ENCODE measurements around the gene STAT3. TPM values are rescaled to one million over a fixed set of nuclear protein-coding genes. Genes with fewer than 3 reads are reported as not detected.

The STAT3 gene
- total RNA-seq, 1 experiment from 2014 or later, result 74.6 TPM

DNA sequence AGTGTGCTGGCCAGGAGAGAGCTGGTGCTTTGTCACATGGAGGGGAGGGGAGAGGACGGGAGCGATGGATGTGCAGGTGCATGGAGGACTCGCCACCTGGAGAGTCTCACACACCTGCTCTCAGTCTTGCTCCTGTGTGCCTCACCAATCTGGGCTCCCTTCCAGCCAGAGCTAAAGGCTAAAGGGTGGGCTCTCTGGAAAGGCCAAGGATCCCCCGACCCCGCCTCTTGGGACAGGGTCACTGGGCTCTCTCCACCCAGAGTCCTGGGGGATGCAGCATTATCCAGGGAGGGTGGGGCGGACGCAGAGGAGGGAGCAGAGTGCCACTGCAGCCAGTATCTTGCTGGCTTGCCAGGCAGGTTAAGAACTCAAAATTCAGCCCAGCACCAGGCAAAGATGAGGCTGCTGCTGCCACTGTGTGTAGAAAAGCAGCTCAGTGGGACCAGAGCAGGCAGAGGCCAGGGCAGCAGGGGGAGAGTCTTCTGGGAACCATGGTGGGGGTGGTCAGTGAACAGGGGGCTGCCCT, 106.6 kb downstream of the STAT3 start:
- H3K27ac ChIP-seq, result no peak overlapping the region
- H3K27me3 ChIP-seq (ENCODE audit: insufficient read depth, low read depth), result peaks cover under 1% of the 10 kb centered on the region; the same call in 1 of the 2 replicates
- no peaks in the 10 kb centered on the region for H4K20me1 ChIP-seq (ENCODE audit: insufficient read depth)
- H2AFZ ChIP-seq, result no peak overlapping the region
- H3K4me2 ChIP-seq, result no peak overlapping the region
- BruUV-seq (replicated peaks), result no TSS peak
- intact Hi-C loops (cut with micrococcal nuclease; ENCODE audit: unreplicated experiment), result no loop called here
- no peaks in the 10 kb centered on the region for H3K9me3 ChIP-seq (ENCODE audit: insufficient read depth, low read depth)
- POLR2A ChIA-PET (ENCODE audit: unreplicated experiment), result interaction anchor here (0.7 kb wide), 1 partner anchor 583 kb away, joined by 3 read pairs; no protein-coding TSS in a partner anchor
- CTCF ChIA-PET, result interaction anchor here (0.7 kb wide), 1 partner anchor 41 kb away, joined by 3 read pairs; no protein-coding TSS in a partner anchor
- H3K79me2 ChIP-seq (ENCODE audit: low read depth), result no peaks in the 10 kb centered on the region
- peaks cover 3% of the 10 kb centered on the region; the same call in 1 of the 2 replicates for H3F3A ChIP-seq (ENCODE audit: insufficient read depth, low read depth)
- no peaks in the 10 kb centered on the region for H3K9me2 ChIP-seq (ENCODE audit: insufficient read depth)
- H3K4me3 ChIP-seq, result no peak overlapping the region
- peaks cover 4% of the 10 kb centered on the region; the same call in 1 of the 2 replicates for H3K4me1 ChIP-seq (replicated peaks; ENCODE audit: insufficient read depth)
- no peaks in the 10 kb centered on the region for H3K36me3 ChIP-seq (ENCODE audit: low read depth)
- DNase-seq, result no peak
- TF ChIP-seq, protein P1, sequence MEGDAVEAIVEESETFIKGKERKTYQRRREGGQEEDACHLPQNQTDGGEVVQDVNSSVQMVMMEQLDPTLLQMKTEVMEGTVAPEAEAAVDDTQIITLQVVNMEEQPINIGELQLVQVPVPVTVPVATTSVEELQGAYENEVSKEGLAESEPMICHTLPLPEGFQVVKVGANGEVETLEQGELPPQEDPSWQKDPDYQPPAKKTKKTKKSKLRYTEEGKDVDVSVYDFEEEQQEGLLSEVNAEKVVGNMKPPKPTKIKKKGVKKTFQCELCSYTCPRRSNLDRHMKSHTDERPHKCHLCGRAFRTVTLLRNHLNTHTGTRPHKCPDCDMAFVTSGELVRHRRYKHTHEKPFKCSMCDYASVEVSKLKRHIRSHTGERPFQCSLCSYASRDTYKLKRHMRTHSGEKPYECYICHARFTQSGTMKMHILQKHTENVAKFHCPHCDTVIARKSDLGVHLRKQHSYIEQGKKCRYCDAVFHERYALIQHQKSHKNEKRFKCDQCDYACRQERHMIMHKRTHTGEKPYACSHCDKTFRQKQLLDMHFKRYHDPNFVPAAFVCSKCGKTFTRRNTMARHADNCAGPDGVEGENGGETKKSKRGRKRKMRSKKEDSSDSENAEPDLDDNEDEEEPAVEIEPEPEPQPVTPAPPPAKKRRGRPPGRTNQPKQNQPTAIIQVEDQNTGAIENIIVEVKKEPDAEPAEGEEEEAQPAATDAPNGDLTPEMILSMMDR (conservative IDR thresholded peaks at IDR 0.05), result no peak
- no peak for TF ChIP-seq EZH2 (IDR thresholded peaks at IDR 0.05; ENCODE audit: low read depth)

DNA sequence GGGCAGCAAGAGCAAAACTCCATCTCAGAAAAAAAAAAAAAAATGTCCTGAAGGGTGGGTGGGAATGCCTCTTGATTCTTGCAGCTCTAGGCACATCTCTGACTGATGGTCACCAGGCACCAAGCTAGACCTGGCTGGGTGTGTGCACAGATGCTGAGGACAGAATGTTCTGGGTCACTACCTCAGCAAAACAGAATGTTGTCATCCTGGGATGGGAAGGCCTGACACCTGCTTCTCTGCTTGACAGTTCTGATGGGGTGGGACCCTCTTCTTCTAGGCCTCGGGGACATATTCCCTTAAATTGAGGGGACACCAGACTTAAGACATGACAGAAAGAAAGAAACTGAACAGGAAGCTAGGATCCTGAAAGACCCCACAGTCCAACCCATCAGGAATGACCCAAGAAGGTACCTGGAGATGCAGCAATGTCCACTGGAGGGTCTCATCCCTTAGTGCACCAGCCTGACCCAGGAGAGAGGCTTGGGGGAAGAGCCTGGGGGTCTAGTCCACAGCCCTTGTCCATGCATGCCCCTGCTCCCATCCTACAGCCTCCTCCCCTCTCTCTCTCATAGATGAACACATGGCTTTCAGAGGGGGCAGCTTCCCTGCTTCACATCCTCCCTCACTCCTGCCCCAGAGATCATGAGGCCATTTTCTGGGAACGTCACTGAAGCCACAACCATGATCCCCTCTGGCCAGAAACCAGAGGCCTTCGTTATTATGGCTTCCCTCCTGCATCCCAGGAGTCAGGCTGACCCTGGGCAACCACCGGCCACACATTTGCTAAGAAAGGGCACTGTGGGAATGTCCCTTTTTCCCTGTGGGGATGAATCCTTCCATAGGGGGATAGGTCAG, 108.2 kb downstream of the STAT3 start:
- Histone ChIP-seq H3K9me3 (ENCODE audit: insufficient read depth, low read depth) (no peaks in the 10 kb centered on the region), H3F3A (ENCODE audit: insufficient read depth, low read depth) (peaks cover 4% of the 10 kb centered on the region; the same call in 1 of the 2 replicates), H3K27ac (no peak overlapping the region), H3K4me2 (no peak overlapping the region), H3K9me2 (ENCODE audit: insufficient read depth) (no peaks in the 10 kb centered on the region), H3K79me2 (ENCODE audit: low read depth) (peaks cover 9% of the 10 kb centered on the region), H4K20me1 (ENCODE audit: insufficient read depth) (no peaks in the 10 kb centered on the region), H3K27me3 (ENCODE audit: insufficient read depth, low read depth) (no peaks in the 10 kb centered on the region), H3K4me3 (no peak overlapping the region), H2AFZ (no peak overlapping the region), H3K36me3 (ENCODE audit: low read depth) (no peaks in the 10 kb centered on the region), H3K4me1 (replicated peaks; ENCODE audit: insufficient read depth) (peaks cover 9% of the 10 kb centered on the region)
- BruUV-seq (replicated peaks), result no TSS peak
- no peak for DNase-seq
- ChIA-PET POLR2A (ENCODE audit: unreplicated experiment) (no interaction called here), CTCF (no interaction called here)
- intact Hi-C loops (cut with micrococcal nuclease; ENCODE audit: unreplicated experiment), result no loop called here
- TF ChIP-seq, protein P1 (conservative IDR thresholded peaks at IDR 0.05), result no peak
- TF ChIP-seq EZH2 (IDR thresholded peaks at IDR 0.05; ENCODE audit: low read depth), result no peak

DNA sequence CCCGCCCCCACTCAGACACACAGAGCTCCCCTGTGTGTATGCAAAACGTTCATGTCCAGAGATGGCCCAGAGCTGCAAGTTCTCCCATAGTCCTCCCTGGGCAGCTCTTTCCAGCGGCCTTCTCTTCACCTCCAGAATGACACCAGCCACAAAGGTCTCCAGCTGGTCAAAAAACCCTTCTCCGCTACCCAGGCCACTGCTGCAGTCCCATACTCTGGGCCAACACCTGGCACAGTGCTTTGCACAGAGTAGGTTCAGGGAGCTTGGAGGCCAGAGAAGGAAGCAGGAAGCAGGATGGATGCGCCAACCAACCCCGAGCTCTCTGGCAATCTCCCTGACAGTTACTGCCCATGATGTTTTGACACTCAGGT, 110.9 kb downstream of the STAT3 start:
- H3K36me3 ChIP-seq (ENCODE audit: low read depth), result no peaks in the 10 kb centered on the region
- no peaks in the 10 kb centered on the region for H3K9me3 ChIP-seq (ENCODE audit: insufficient read depth, low read depth)
- no peak for DNase-seq
- ChIA-PET POLR2A (ENCODE audit: unreplicated experiment) (interaction anchor here (0.8 kb wide), 1 partner anchor 721 kb away, joined by 7 read pairs; no protein-coding TSS in a partner anchor), CTCF (no interaction called here)
- peaks cover 4% of the 10 kb centered on the region; the same call in 1 of the 2 replicates for H3F3A ChIP-seq (ENCODE audit: insufficient read depth, low read depth)
- H3K9me2 ChIP-seq (ENCODE audit: insufficient read depth), result no peaks in the 10 kb centered on the region
- H3K27ac ChIP-seq, result no peak overlapping the region
- 0 out of 2 replicates have a peak overlapping the region, but pooled peaks have one; percentile 59 for H3K4me3 ChIP-seq
- no peaks in the 10 kb centered on the region for H4K20me1 ChIP-seq (ENCODE audit: insufficient read depth)
- H3K27me3 ChIP-seq (ENCODE audit: insufficient read depth, low read depth), result no peaks in the 10 kb centered on the region
- peak overlapping the region; percentile 78 for H3K4me2 ChIP-seq
- H3K4me1 ChIP-seq (replicated peaks; ENCODE audit: insufficient read depth), result peaks cover 24% of the 10 kb centered on the region
- TF ChIP-seq, protein P1 (conservative IDR thresholded peaks at IDR 0.05), result no peak
- no peak for TF ChIP-seq EZH2 (IDR thresholded peaks at IDR 0.05; ENCODE audit: low read depth)
- peaks cover 35% of the 10 kb centered on the region for H3K79me2 ChIP-seq (ENCODE audit: low read depth)
- no TSS peak for BruUV-seq (replicated peaks)
- H2AFZ ChIP-seq, result no peak overlapping the region
- intact Hi-C loops (cut with micrococcal nuclease; ENCODE audit: unreplicated experiment), result no loop called here

Measured in PC-9 (cell line).